ENCODE measurements around the gene ABLIM2. TPM values are rescaled to one million over a fixed set of nuclear protein-coding genes. Genes with fewer than 3 reads are reported as not detected.

The ABLIM2 gene
- polyA plus RNA-seq, 3 donors = 0.21 TPM; not detected in 2

DNA sequence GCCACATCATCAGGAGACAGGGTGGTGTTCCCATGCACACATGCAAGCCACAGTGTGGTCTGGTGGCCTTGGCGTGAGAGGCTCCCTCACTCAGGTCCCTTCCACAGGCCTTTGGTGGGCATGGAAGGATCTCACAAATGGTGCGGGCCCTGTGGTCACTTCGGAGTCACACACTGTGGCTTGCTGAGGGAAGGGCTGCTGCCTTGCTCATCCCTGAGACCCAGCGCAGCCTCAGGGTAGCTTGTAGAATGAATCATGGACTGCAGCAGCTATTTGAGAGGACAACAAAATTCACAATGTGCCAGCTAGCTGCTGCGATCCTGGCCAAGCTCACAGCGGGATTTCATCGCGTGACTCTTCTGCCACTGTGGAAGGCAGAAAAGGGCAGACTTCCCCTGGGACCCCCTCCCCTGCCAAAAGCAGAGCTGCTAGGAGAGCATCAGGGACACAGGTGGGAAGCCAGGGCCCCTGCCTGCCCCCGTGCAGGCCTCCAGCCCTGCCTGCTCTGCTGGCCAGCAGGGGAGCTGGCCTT lies 106.4 kb downstream of the ABLIM2 start:
- no peak overlapping the region for H3K27ac Mint-ChIP-seq
- WGBS (ENCODE audit: insufficient coverage) = 88% methylated on average over 9 of the region's 9 CpGs

DNA sequence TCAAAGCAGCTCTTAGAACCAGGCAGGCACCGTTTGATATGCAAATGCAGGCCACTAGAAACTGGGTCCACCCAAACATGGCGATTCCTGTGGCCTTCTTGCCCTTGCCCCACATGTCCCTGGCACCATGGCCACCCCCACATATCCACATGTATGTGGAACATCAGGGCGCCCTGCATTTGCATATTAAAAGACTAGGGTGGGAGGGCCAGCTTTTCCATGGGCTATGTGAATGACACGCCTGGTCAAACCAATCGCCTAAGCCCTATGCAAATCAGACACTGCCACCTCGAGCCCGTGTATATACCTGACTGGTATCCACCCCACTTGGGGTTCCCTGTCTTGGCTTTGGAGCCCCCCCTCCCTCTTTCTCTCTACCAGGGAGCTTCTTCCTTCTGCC lies 107.0 kb downstream of the ABLIM2 start:
- WGBS (ENCODE audit: insufficient coverage) = 80% methylated on average over 4 of the region's 7 CpGs
- DNase-seq = no peak
- H3K27me3 Mint-ChIP-seq (ENCODE audit: low read depth in 3 of 3) = peaks cover 15 to 32% (median 26%) of the 10 kb centered on the region in 3 donors
- H3K36me3 Mint-ChIP-seq = no peaks in the 10 kb centered on the region
- Histone ChIP-seq H3K36me3 (replicated peaks in 1 of 2; ENCODE audit: control insufficient read depth in 1 of 2, insufficient read depth in 2 of 2, low read length in 2 of 2) (no peaks in the 10 kb centered on the region), H3K9ac (ENCODE audit: insufficient read depth, low read length, poor library complexity, severe bottlenecking) (no peak overlapping the region), H2AFZ (ENCODE audit: insufficient read depth, low read depth, low read length, poor library complexity, severe bottlenecking) (no peak overlapping the region), H4K20me1 (ENCODE audit: insufficient read depth, low read length) (no peaks in the 10 kb centered on the region), H3K27ac (ENCODE audit: low read depth in 1 of 2, low read length in 2 of 2) (no peak overlapping the region), H3K4me3 (replicated peaks in 1 of 3; ENCODE audit: low read depth in 2 of 3, low read length in 3 of 3) (no peak overlapping the region), H3K4me2 (replicated peaks; ENCODE audit: extremely low read depth, low read length, poor library complexity, severe bottlenecking) (no peak overlapping the region), H3K27me3 (ENCODE audit: control insufficient read depth in 2 of 2, insufficient read depth in 2 of 2, low read length in 2 of 2) (peaks cover 0 to 11% of the 10 kb centered on the region in 2 donors), H3K4me1 (ENCODE audit: control insufficient read depth in 1 of 2, insufficient read depth in 2 of 2, low read length in 2 of 2) (no peaks in the 10 kb centered on the region), H3K79me2 (ENCODE audit: insufficient read depth, low read length) (no peaks in the 10 kb centered on the region), H3K9me3 (replicated peaks in 1 of 2; ENCODE audit: control insufficient read depth in 1 of 2, insufficient read depth in 1 of 2, low read length in 2 of 2) (peaks cover 0 to 21% of the 10 kb centered on the region in 2 donors)
- H3K4me1 Mint-ChIP-seq = no peaks in the 10 kb centered on the region
- intact Hi-C loops (cut with micrococcal nuclease) = no loop called here
- no peak overlapping the region for H3K4me3 Mint-ChIP-seq
- TF ChIP-seq, protein P1, sequence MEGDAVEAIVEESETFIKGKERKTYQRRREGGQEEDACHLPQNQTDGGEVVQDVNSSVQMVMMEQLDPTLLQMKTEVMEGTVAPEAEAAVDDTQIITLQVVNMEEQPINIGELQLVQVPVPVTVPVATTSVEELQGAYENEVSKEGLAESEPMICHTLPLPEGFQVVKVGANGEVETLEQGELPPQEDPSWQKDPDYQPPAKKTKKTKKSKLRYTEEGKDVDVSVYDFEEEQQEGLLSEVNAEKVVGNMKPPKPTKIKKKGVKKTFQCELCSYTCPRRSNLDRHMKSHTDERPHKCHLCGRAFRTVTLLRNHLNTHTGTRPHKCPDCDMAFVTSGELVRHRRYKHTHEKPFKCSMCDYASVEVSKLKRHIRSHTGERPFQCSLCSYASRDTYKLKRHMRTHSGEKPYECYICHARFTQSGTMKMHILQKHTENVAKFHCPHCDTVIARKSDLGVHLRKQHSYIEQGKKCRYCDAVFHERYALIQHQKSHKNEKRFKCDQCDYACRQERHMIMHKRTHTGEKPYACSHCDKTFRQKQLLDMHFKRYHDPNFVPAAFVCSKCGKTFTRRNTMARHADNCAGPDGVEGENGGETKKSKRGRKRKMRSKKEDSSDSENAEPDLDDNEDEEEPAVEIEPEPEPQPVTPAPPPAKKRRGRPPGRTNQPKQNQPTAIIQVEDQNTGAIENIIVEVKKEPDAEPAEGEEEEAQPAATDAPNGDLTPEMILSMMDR (IDR thresholded peaks at IDR 0.05) = no peak
- H3K27ac Mint-ChIP-seq = no peak overlapping the region
- H3K9me3 Mint-ChIP-seq = peaks cover 6 to 18% (median 13%) of the 10 kb centered on the region in 7 donors

More for the DNA sequence above, 106.4 kb downstream of the ABLIM2 start:
- H3K9ac ChIP-seq (ENCODE audit: insufficient read depth, low read length, poor library complexity, severe bottlenecking) = no peak overlapping the region
- intact Hi-C loops (cut with micrococcal nuclease) = no loop called here
- no peaks in the 10 kb centered on the region for H3K4me1 Mint-ChIP-seq
- no peak overlapping the region for H3K4me3 Mint-ChIP-seq
- DNase-seq = no peak
- no peaks in the 10 kb centered on the region for H3K36me3 Mint-ChIP-seq
- H2AFZ ChIP-seq (ENCODE audit: insufficient read depth, low read depth, low read length, poor library complexity, severe bottlenecking) = no peak overlapping the region
- H3K4me1 ChIP-seq (ENCODE audit: control insufficient read depth in 1 of 2, insufficient read depth in 2 of 2, low read length in 2 of 2) = no peaks in the 10 kb centered on the region
- peaks cover 6 to 18% (median 16%) of the 10 kb centered on the region in 7 donors for H3K9me3 Mint-ChIP-seq
- H3K4me3 ChIP-seq (replicated peaks in 1 of 3; ENCODE audit: low read depth in 2 of 3, low read length in 3 of 3) = no peak overlapping the region
- peaks cover 0 to 21% of the 10 kb centered on the region in 2 donors for H3K9me3 ChIP-seq (replicated peaks in 1 of 2; ENCODE audit: control insufficient read depth in 1 of 2, insufficient read depth in 1 of 2, low read length in 2 of 2)
- H4K20me1 ChIP-seq (ENCODE audit: insufficient read depth, low read length) = no peaks in the 10 kb centered on the region
- no peaks in the 10 kb centered on the region for H3K79me2 ChIP-seq (ENCODE audit: insufficient read depth, low read length)
- TF ChIP-seq, protein P1 (IDR thresholded peaks at IDR 0.05) = no peak
- H3K36me3 ChIP-seq (replicated peaks in 1 of 2; ENCODE audit: control insufficient read depth in 1 of 2, insufficient read depth in 2 of 2, low read length in 2 of 2) = no peaks in the 10 kb centered on the region
- no peak overlapping the region for H3K4me2 ChIP-seq (replicated peaks; ENCODE audit: extremely low read depth, low read length, poor library complexity, severe bottlenecking)
- no peak overlapping the region for H3K27ac ChIP-seq (ENCODE audit: low read depth in 1 of 2, low read length in 2 of 2)
- peaks cover 15 to 32% (median 26%) of the 10 kb centered on the region in 3 donors for H3K27me3 Mint-ChIP-seq (ENCODE audit: low read depth in 3 of 3)
- H3K27me3 ChIP-seq (ENCODE audit: control insufficient read depth in 2 of 2, insufficient read depth in 2 of 2, low read length in 2 of 2) = peaks cover 0 to 11% of the 10 kb centered on the region in 2 donors
